ENCODE data around the gene CAMTA1. TPM values are rescaled to one million over a fixed set of nuclear protein-coding genes. Genes with fewer than 3 reads are reported as not detected.

Gene CAMTA1
- total RNA-seq, 4 donors from 2014 or later, result 45.3 to 68.9 (median 62.0) TPM

DNA sequence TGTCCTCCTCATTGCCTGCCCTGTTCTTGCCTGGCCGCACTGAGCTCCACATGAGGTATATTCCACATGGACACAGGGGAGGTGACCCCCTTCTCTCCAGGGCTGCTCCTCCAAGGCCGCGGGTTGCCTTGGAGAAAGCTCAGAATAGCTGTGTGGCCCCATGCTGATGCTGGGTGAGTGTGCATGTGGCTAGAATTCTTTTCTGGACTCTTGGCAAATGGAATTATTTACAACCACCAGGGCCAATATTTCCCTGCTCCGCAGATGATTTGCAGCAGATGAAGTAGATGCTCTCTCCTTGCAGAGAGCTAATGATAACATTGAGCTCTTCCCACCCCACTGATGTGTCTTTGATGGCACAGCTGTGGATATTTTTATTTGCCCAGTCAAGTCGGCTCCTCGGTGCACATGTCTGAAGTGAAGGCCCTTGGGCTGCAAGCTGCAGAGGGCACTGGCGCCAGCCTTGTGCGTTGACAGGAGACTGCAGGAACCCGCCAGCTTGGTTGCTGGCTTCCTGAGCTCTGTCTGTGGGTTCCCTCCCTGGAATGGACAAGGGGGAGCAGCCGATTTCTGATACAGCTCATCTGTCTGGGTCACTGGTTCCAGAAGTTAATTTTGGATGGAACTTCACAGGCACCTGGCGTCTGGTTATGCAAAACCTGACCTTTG is 581.2 kb downstream of the CAMTA1 start:
- no peak for TF ChIP-seq CTCF (IDR thresholded peaks at IDR 0.05)
- no peak for ATAC-seq (ENCODE audit: low FRiP score)

GRCh38 chr1:7366955-7367665 is 581.9 kb downstream of the CAMTA1 start:
- DNase-seq (ENCODE audit: low spot score) (no peak), ATAC-seq (ENCODE audit: low FRiP score) (no peak)
- no peak for TF ChIP-seq CTCF (IDR thresholded peaks at IDR 0.05)

More for the DNA sequence above, 581.2 kb downstream of the CAMTA1 start:
- DNase-seq (ENCODE audit: low spot score), result no peak

GRCh38 chr1:7369866-7370265 is 584.6 kb downstream of the CAMTA1 start:
- ATAC-seq (ENCODE audit: low FRiP score) (no peak), DNase-seq (ENCODE audit: low spot score) (no peak)
- no peak for TF ChIP-seq CTCF (IDR thresholded peaks at IDR 0.05)

DNA sequence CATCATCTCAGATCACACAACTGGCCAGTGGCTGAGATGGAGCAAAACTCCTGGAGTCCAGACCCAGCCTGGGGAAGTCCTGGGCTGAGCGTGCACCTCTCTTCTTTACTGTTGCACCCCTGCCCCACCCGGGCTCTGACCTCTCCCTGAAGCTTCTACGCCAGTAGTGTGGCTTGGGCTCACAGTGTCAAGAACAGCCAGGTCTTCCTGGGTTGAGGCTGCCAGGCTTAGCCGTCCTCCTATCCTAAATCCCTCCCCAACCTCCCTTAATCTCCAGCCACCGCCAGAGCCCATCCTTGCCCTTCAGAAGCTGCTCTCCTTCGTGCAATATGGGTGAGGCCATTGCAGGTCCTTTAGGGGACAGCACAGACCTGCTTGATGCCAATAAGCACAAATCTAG is 586.7 kb downstream of the CAMTA1 start:
- DNase-seq (ENCODE audit: low spot score), result no peak
- TF ChIP-seq CTCF (IDR thresholded peaks at IDR 0.05), result no peak
- no peak for ATAC-seq (ENCODE audit: low FRiP score)

DNA sequence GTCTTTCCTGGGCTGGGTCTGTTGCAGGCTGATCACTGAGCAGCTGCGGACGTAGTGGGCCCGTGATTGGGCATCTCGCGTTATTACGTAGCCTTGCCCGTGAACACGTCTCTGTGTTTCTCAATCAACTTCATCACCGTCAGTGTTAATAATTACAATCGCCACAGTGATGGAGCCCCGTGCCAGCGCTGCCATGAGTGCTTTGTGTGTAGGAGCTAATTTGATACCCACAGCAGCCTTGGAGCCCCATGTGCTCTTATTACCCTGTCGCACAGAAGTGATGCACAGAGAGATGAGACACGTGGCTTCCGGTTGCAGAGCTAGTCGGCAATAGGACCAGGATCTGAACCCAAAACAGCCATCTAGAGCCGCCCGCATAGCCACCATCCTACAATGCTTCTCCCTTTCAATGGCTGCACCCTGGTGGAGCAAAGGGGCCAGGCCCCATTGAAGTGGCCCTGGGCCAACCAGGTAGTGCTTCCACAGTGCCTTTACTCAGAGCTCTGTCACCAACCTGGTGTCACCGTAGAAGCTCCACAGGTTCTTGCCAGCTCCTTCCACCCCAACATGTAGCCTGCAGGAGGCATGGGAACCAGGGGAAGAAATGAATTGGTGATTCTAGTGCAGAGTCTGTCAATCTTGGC is 587.3 kb downstream of the CAMTA1 start:
- TF ChIP-seq CTCF (IDR thresholded peaks at IDR 0.05), result no peak
- ATAC-seq (ENCODE audit: low FRiP score) (no peak), DNase-seq (ENCODE audit: low spot score) (no peak)

GRCh38 chr1:7373251-7373650 is 588.0 kb downstream of the CAMTA1 start:
- DNase-seq (ENCODE audit: low spot score) (no peak), ATAC-seq (ENCODE audit: low FRiP score) (no peak)

More at GRCh38 chr1:7373251-7373650, 588.0 kb downstream of the CAMTA1 start:
- no peak for TF ChIP-seq CTCF (IDR thresholded peaks at IDR 0.05)

Data from omental fat pad (tissue), 4 donors.